H1 (cell line): Measurements from ENCODE around the gene TTYH2. TPM values are rescaled to one million over a fixed set of nuclear protein-coding genes. Genes with fewer than 3 reads are reported as not detected.
A peak's percentile ranks its signal among the peaks of the same experiment; 100 is the strongest.

Experiments used
- CTCF ChIA-PET: fragments of 300-600 bp; sonication (Branson Sonifier 250); formaldehyde crosslinking; loops from one replicate; lab custom pipeline; 2021; ENCODE audit not compliant: partially characterized antibody; lab: Charles Lee
- POLR2A ChIA-PET: fragments of 300-600 bp; sonication (Branson Sonifier 250); formaldehyde crosslinking; loops from one replicate; lab custom pipeline; 2021; ENCODE audit warnings: inconsistent platforms; ENCODE audit not compliant: partially characterized antibody; lab: Charles Lee
- DNase-seq, 2 experiments: peaks; one replicate each; pipeline versions ENCODE4 v3.0.0 to v3.0.0-alpha.2; 2010 to 2022; ENCODE audit warnings: low spot score in 2 of 2, low read depth in 1 of 2, mixed read lengths in 1 of 2
- FAIRE-seq: peaks from 2 replicates; lab custom pipeline; 2011; peaks lifted over from hg19 to GRCh38; lab: Jason Lieb, UNC
- H2AFZ ChIP-seq: 2 replicates; pipeline ENCODE4 v1.8.1; 2012; ENCODE audit warnings: low read length, inconsistent platforms
- H2AK5ac ChIP-seq: 2 replicates; pipeline ENCODE4 v1.6.1; 2013; ENCODE audit warnings: low read depth, low read length
- H2BK120ac ChIP-seq: replicated peaks from 2 replicates; pipeline ENCODE3; 2013; ENCODE audit warnings: low read depth, low read length, inconsistent platforms
- H2BK12ac ChIP-seq: 2 replicates; pipeline ENCODE4 v1.6.1; 2013; ENCODE audit warnings: low read depth, low read length
- H2BK15ac ChIP-seq: 2 replicates; pipeline ENCODE4 v1.6.1; 2013; ENCODE audit warnings: low read length
- H2BK20ac ChIP-seq: 2 replicates; pipeline ENCODE4 v1.6.1; 2013; ENCODE audit warnings: low read length
- H2BK5ac ChIP-seq: 2 replicates; pipeline ENCODE4 v1.6.1; 2013; ENCODE audit warnings: low read depth, low read length
- H3K14ac ChIP-seq: 2 replicates; pipeline ENCODE4 v1.6.1; 2013; ENCODE audit warnings: inconsistent platforms; ENCODE audit not compliant: insufficient read length
- H3K18ac ChIP-seq: 2 replicates; pipeline ENCODE4 v1.6.1; 2013; ENCODE audit warnings: low read length; ENCODE audit errors: extremely low read depth
- H3K23ac ChIP-seq: 2 replicates; pipeline ENCODE4 v1.6.1; 2013; ENCODE audit warnings: inconsistent platforms; ENCODE audit not compliant: insufficient read length
- H3K23me2 ChIP-seq: 2 replicates; pipeline ENCODE4 v1.6.1; 2013; ENCODE audit warnings: low read depth, low read length
- H3K27ac ChIP-seq: 2 replicates; pipeline ENCODE4 v1.6.1; 2011; ENCODE audit warnings: low read depth, low read length, inconsistent platforms
- H3K27me3 ChIP-seq, 4 experiments: replicated peaks in 1 of 4; 1 replicate in 1 of 4; 2 replicates in 3 of 4; pipeline versions ENCODE4 v1.6.1 to v1.8.1; 2011 to 2013; ENCODE audit warnings: low read length in 3 of 4, mild to moderate bottlenecking in 3 of 4, inconsistent platforms in 2 of 4, mixed read lengths in 2 of 4, moderate library complexity in 1 of 4; ENCODE audit not compliant: control insufficient read depth in 3 of 4, insufficient read depth in 3 of 4; ENCODE audit errors: extremely low read depth in 1 of 4
- H3K36me3 ChIP-seq, 4 experiments: 2 replicates each; pipeline versions ENCODE4 v1.6.1 to v1.8.1; 2011 to 2013; ENCODE audit warnings: mild to moderate bottlenecking in 4 of 4, low read length in 3 of 4, moderate library complexity in 2 of 4, control low read depth in 1 of 4, inconsistent platforms in 1 of 4; ENCODE audit not compliant: insufficient read depth in 4 of 4, control insufficient read depth in 2 of 4
- H3K4ac ChIP-seq: replicated peaks from 2 replicates; pipeline ENCODE3; 2013; ENCODE audit warnings: low read length, low read depth, mixed read lengths, inconsistent platforms; ENCODE audit not compliant: insufficient read length
- H3K4me1 ChIP-seq, 4 experiments: replicated peaks in 1 of 4; 1 replicate in 1 of 4; 2 replicates in 3 of 4; pipeline versions ENCODE4 v1.6.1 to v1.8.1; 2011 to 2013; ENCODE audit warnings: low read length in 3 of 4, inconsistent platforms in 2 of 4, mixed read lengths in 1 of 4; ENCODE audit not compliant: insufficient read depth in 4 of 4, control insufficient read depth in 3 of 4
- H3K4me2 ChIP-seq, 2 experiments: 2 replicates each; pipeline versions ENCODE4 v1.6.1 to v1.8.1; 2011 to 2013; ENCODE audit warnings: low read depth in 2 of 2, low read length in 2 of 2, control low read depth in 1 of 2, inconsistent platforms in 1 of 2, mild to moderate bottlenecking in 1 of 2; ENCODE audit not compliant: insufficient read depth in 1 of 2
- H3K4me3 ChIP-seq, 4 experiments: fragments of 200-600, 300-600 bp in 1 of 4; sonication (generic), shearing (Covaris generic), sonication (Bioruptor Twin) in 1 of 4; 2 replicates each; pipeline versions ENCODE4 v1.5.1 to v1.8.1; 2011 to 2016; ENCODE audit warnings: low read length in 4 of 4, low read depth in 3 of 4, control low read depth in 2 of 4, inconsistent platforms in 2 of 4, mild to moderate bottlenecking in 2 of 4, mixed read lengths in 1 of 4, moderate library complexity in 1 of 4; ENCODE audit not compliant: insufficient read depth in 2 of 4; ENCODE audit errors: extremely low read depth in 1 of 4
- H3K56ac ChIP-seq: replicated peaks from 2 replicates; pipeline ENCODE3; 2013; ENCODE audit warnings: low read depth, mild to moderate bottlenecking, mixed read lengths, low read length, inconsistent platforms; ENCODE audit not compliant: insufficient read length
- H3K79me1 ChIP-seq: 2 replicates; pipeline ENCODE4 v1.6.1; 2013; ENCODE audit warnings: low read depth, low read length, control low read depth
- H3K79me2 ChIP-seq, 2 experiments: 2 replicates each; pipeline versions ENCODE4 v1.6.1 to v1.8.1; 2012 to 2013; ENCODE audit warnings: low read length in 2 of 2, mild to moderate bottlenecking in 2 of 2, inconsistent platforms in 1 of 2; ENCODE audit not compliant: insufficient read depth in 2 of 2, control insufficient read depth in 1 of 2
- H3K9ac ChIP-seq, 4 experiments: replicated peaks in 1 of 4; 1 replicate in 1 of 4; 2 replicates in 3 of 4; pipeline versions ENCODE4 v1.6.1 to v1.8.1; 2011 to 2013; ENCODE audit warnings: low read depth in 3 of 4, low read length in 3 of 4, control low read depth in 2 of 4, mild to moderate bottlenecking in 2 of 4, moderate library complexity in 2 of 4, inconsistent platforms in 1 of 4; ENCODE audit errors: extremely low read depth in 1 of 4
- H3K9me3 ChIP-seq, 2 experiments: 2 replicates each; pipeline versions ENCODE4 v1.6.1 to v1.8.1; 2012 to 2013; ENCODE audit warnings: mild to moderate bottlenecking in 2 of 2, moderate library complexity in 2 of 2, control low read depth in 1 of 2, inconsistent platforms in 1 of 2, low read depth in 1 of 2, low read length in 1 of 2, mixed read lengths in 1 of 2; ENCODE audit not compliant: insufficient read depth in 2 of 2
- H4K20me1 ChIP-seq, 2 experiments: replicated peaks in 1 of 2; 2 replicates each; pipeline versions ENCODE3 to v1.8.1; 2011 to 2013; ENCODE audit warnings: inconsistent platforms in 2 of 2, low read length in 2 of 2, mild to moderate bottlenecking in 1 of 2; ENCODE audit not compliant: insufficient read depth in 2 of 2, control insufficient read depth in 1 of 2
- H4K5ac ChIP-seq: 2 replicates; pipeline ENCODE4 v1.6.1; 2013; ENCODE audit warnings: low read length, low read depth, mixed read lengths, inconsistent platforms; ENCODE audit not compliant: insufficient read length
- H4K8ac ChIP-seq: 2 replicates; pipeline ENCODE4 v1.8.0; 2013; ENCODE audit warnings: mild to moderate bottlenecking, moderate library complexity, low read length, inconsistent platforms; ENCODE audit not compliant: insufficient read depth; ENCODE audit errors: extremely low read depth
- H4K91ac ChIP-seq: replicated peaks from 2 replicates; pipeline ENCODE3; 2013; ENCODE audit warnings: low read length, mixed read lengths, inconsistent platforms; ENCODE audit not compliant: insufficient read length
- BRCA1 ChIP-seq: IDR thresholded peaks from 2 replicates; pipeline ENCODE4 v1.6.1; 2012; ENCODE audit warnings: low read depth, low read length, improper control_type of control experiment
- CEBPB ChIP-seq: IDR thresholded peaks from 2 replicates; pipeline ENCODE4 v1.6.1; 2012; ENCODE audit warnings: low read depth, low read length
- CREB1 ChIP-seq: IDR thresholded peaks from 2 replicates; pipeline ENCODE4 v1.6.1; 2012; ENCODE audit warnings: inconsistent platforms
- EGR1 ChIP-seq: IDR thresholded peaks from 2 replicates; pipeline ENCODE4 v1.6.1; 2011; ENCODE audit warnings: low read depth, low read length, borderline replicate concordance
- GTF2F1 ChIP-seq: IDR thresholded peaks from 2 replicates; pipeline ENCODE4 v1.6.1; 2012; ENCODE audit warnings: low read depth, low read length, improper control_type of control experiment, borderline replicate concordance
- JUND ChIP-seq: IDR thresholded peaks from 2 replicates; pipeline ENCODE4 v1.6.1; 2011; ENCODE audit warnings: mild to moderate bottlenecking, improper control_type of control experiment, low read length
- KDM5A ChIP-seq: fragments of 200-600 bp; IDR thresholded peaks from 2 replicates; pipeline ENCODE4 v1.7.1; 2012; ENCODE audit warnings: mild to moderate bottlenecking, low read length, inconsistent platforms, mixed read lengths
- RFX5 ChIP-seq: IDR thresholded peaks from 2 replicates; pipeline ENCODE4 v1.6.1; 2011; ENCODE audit warnings: low read depth, low read length, improper control_type of control experiment, borderline replicate concordance
- SIRT6 ChIP-seq: IDR thresholded peaks from one replicate; pipeline ENCODE4 v1.7.1; 2012; ENCODE audit warnings: low read length, inconsistent platforms
- TBP ChIP-seq: IDR thresholded peaks from 2 replicates; pipeline ENCODE4 v1.6.1; 2011; ENCODE audit warnings: low read depth, low read length, improper control_type of control experiment
- WGBS, 2 experiments: shearing (Covaris generic) in 1 of 2; methylation state at CpG; one replicate each; pipeline versions ENCODE4 v1.1.6 to v1.1.7; 2013 to 2015; ENCODE audit warnings: low lambda C conversion rate in 2 of 2, mixed read lengths in 2 of 2, inconsistent platforms in 1 of 2, low coverage in 1 of 2, missing lambda C conversion rate in 1 of 2; ENCODE audit not compliant: insufficient replicate concordance in 2 of 2, insufficient coverage in 1 of 2, insufficient read length in 1 of 2; ENCODE audit errors: extremely low coverage in 1 of 2, missing lambda C conversion rate in 1 of 2; 5-methylcytosine and 5-hydroxymethylcytosine counted together
- polyA plus RNA-seq, 7 experiments: library from polyadenylated mRNA; depleted of rRNA in 3 of 7; stranded (reverse) in 5 of 7; unstranded in 2 of 7; fragments of >200 nt in 5 of 7; fragments of 200-250 nt in 2 of 7; gene quantifications; 1 replicate in 5 of 7; 2 replicates in 1 of 7; 4 replicates in 1 of 7; pipeline versions ENCODE4 v1.2.1 to v1.2.3, GENCODE V29; 2011 to 2013; ENCODE audit warnings: missing spikeins in 2 of 7, mixed read lengths in 2 of 7
- total RNA-seq: library from RNA; stranded (reverse); fragmentation: NEBNext Ultra II Directional; extraction: Animal tissue kit (Norgen Biotek cat#: 25700); gene quantifications from 2 replicates; pipeline ENCODE4 v1.2.1, GENCODE V29; 2021

Gene TTYH2
- total and polyA plus RNA-seq, 2 of the 8 experiments (the other 6 are each of a cell fraction or from before 2014, with no cell fraction given) = 3.2 to 9.2 TPM

GRCh38 chr17:74251051-74251450 lies 37.7 kb downstream of the TTYH2 start:
- no peak overlapping the region for H2BK20ac ChIP-seq
- peak overlapping the region; percentile 57 for H2AK5ac ChIP-seq
- CTCF ChIA-PET = interaction anchor here (0.8 to 2.4 kb wide), 4 partner anchors 9 to 71 kb away, joined by 3 to 11 read pairs (median 6); no protein-coding TSS in a partner anchor
- POLR2A ChIA-PET = interaction anchor here (0.7 to 2.8 kb wide), 4 partner anchors 9 to 47 kb away, joined by 3 to 9 read pairs (median 6); partner anchors contain the start of gene RPL38
- 81% methylated on average over 8 of the region's 8 CpGs; no CpG with 5 or more reads in 1 of the 2 experiments for WGBS, 2 experiments
- no peak overlapping the region for H3K4me3 ChIP-seq
- no peaks in the 10 kb centered on the region for H3K36me3 ChIP-seq
- H3K56ac ChIP-seq = no peak overlapping the region
- DNase-seq (no peak), FAIRE-seq (no peak)
- H3K27me3 ChIP-seq = no peaks in the 10 kb centered on the region
- H3K4me1 ChIP-seq = peaks cover 0 to 15% (median 3%) of the 10 kb centered on the region in 4 experiments; a peak in 5 of 7 replicates
- no peak overlapping the region for H3K9ac ChIP-seq
- H3K14ac ChIP-seq = no peak overlapping the region
- H4K20me1 ChIP-seq = peaks cover 0 to 4% of the 10 kb centered on the region in 2 experiments
- H3K23ac ChIP-seq = peak overlapping the region; percentile 97
- no peak overlapping the region for H2BK15ac ChIP-seq
- no peak overlapping the region for H2BK120ac ChIP-seq
- no peaks in the 10 kb centered on the region for H3K79me2 ChIP-seq
- H2AFZ ChIP-seq = no peak overlapping the region
- H3K4me2 ChIP-seq = no peak overlapping the region
- H3K79me1 ChIP-seq = no peaks in the 10 kb centered on the region
- no peak overlapping the region for H3K27ac ChIP-seq
- no peak overlapping the region; the same call in 1 of the 2 replicates for H2BK12ac ChIP-seq
- peak overlapping the region; percentile 86 for H4K91ac ChIP-seq
- 0 out of 4 replicates have a peak, but pooled peaks cover 0 to 4% of the 10 kb centered on the region in 2 experiments for H3K9me3 ChIP-seq
- H3K4ac ChIP-seq = peak overlapping the region; percentile 32
- no peaks in the 10 kb centered on the region for H3K23me2 ChIP-seq
- no peak overlapping the region for H2BK5ac ChIP-seq
- H4K5ac ChIP-seq = no peak overlapping the region
- no peak overlapping the region for H4K8ac ChIP-seq
- no peak overlapping the region for H3K18ac ChIP-seq
- no peak for TF ChIP-seq CREB1
- no peak for TF ChIP-seq KDM5A
- no peak for TF ChIP-seq BRCA1
- TF ChIP-seq GTF2F1 = no peak
- no peak for TF ChIP-seq RFX5
- TF ChIP-seq TBP = no peak
- TF ChIP-seq CEBPB = no peak
- TF ChIP-seq JUND = no peak
- TF ChIP-seq SIRT6 = no peak
- TF ChIP-seq EGR1 = no peak
